ENCODE results near the gene PGS1.

The PGS1 gene

GRCh38 chr17:78346605-78347250 lies 31.7 kb upstream of the PGS1 start:
- no peak for DNase-seq (ENCODE audit: low read depth in 2 of 2)

GRCh38 chr17:78347453-78347852 lies 31.0 kb upstream of the PGS1 start:
- no peak for DNase-seq (ENCODE audit: low read depth in 2 of 2)

GRCh38 chr17:78348055-78348770 lies 30.2 kb upstream of the PGS1 start:
- DNase-seq (ENCODE audit: low read depth in 2 of 2), result no peak

- no peak for DNase-seq (ENCODE audit: low read depth in 2 of 2)
Observed at GRCh38 chr17:78349891-78350642, 28.4 kb upstream of the PGS1 start.

- no peak for DNase-seq (ENCODE audit: low read depth in 2 of 2)
Observed at GRCh38 chr17:78351449-78352006, 26.9 kb upstream of the PGS1 start.

GRCh38 chr17:78353834-78354233 lies 24.6 kb upstream of the PGS1 start:
- no peak for DNase-seq (ENCODE audit: low read depth in 2 of 2)

GRCh38 chr17:78355045-78355641 lies 23.3 kb upstream of the PGS1 start:
- no peak for DNase-seq (ENCODE audit: low read depth in 2 of 2)

GRCh38 chr17:78355701-78356100 lies 22.7 kb upstream of the PGS1 start:
- no peak for DNase-seq (ENCODE audit: low read depth in 2 of 2)

GRCh38 chr17:78356101-78356713 lies 22.2 kb upstream of the PGS1 start:
- DNase-seq (ENCODE audit: low read depth in 2 of 2), result peak; percentile 77 to 90

- no peak for DNase-seq (ENCODE audit: low read depth in 2 of 2)
Observed at GRCh38 chr17:78357177-78357586, 21.3 kb upstream of the PGS1 start.

GRCh38 chr17:78357672-78358537 lies 20.5 kb upstream of the PGS1 start:
- DNase-seq (ENCODE audit: low read depth in 2 of 2), result no peak

- no peak for DNase-seq (ENCODE audit: low read depth in 2 of 2)
Observed at GRCh38 chr17:78358538-78359320, 19.7 kb upstream of the PGS1 start.

GRCh38 chr17:78359321-78359996 lies 19.0 kb upstream of the PGS1 start:
- no peak for DNase-seq (ENCODE audit: low read depth in 2 of 2)

GRCh38 chr17:78359997-78360370 lies 18.5 kb upstream of the PGS1 start, which contains the start of gene SOCS3:
Gene SOCS3 (minus strand): TSS chr17:78360077. CDS start chr17:78359095, 982 bp downstream.
- peak; percentile 91 to 96 for DNase-seq (ENCODE audit: low read depth in 2 of 2)

GRCh38 chr17:78360371-78361224 lies 17.9 kb upstream of the PGS1 start:
- DNase-seq (ENCODE audit: low read depth in 2 of 2), result peak; percentile 67 to 74

- no peak for DNase-seq (ENCODE audit: low read depth in 2 of 2)
Observed at GRCh38 chr17:78361225-78361701, 17.2 kb upstream of the PGS1 start.

GRCh38 chr17:78362232-78362631 lies 16.2 kb upstream of the PGS1 start:
- no peak for DNase-seq (ENCODE audit: low read depth in 2 of 2)

- no peak for DNase-seq (ENCODE audit: low read depth in 2 of 2)
Observed at GRCh38 chr17:78362671-78363070, 15.8 kb upstream of the PGS1 start.
